ENCODE measurements around the gene RAPGEF3.

RAPGEF3 gene

GRCh38 chr12:47758834-47759690, at the start of gene RAPGEF3:
Gene RAPGEF3, minus strand, starts transcription at chr12:47758880. Its CDS starts 324 bp downstream, at chr12:47758556.
- peak within 1 kb of the TSS; percentile 61 for H3K4me3 ChIP-seq (ENCODE audit: control insufficient read depth, low read depth, low read length)
- no peak for DNase-seq (ENCODE audit: low read depth)
- TF ChIP-seq CTCF (IDR thresholded peaks at IDR 0.05; ENCODE audit: control insufficient read depth, insufficient read depth, low read depth, low read length, missing control alignments), result peak; percentile 66

GRCh38 chr12:47808050-47808449, 49.4 kb upstream of the RAPGEF3 start:
- DNase-seq (ENCODE audit: low read depth), result no peak
- TF ChIP-seq CTCF (IDR thresholded peaks at IDR 0.05; ENCODE audit: control insufficient read depth, insufficient read depth, low read depth, low read length, missing control alignments), result no peak
- no peak overlapping the region for H3K4me3 ChIP-seq (ENCODE audit: control insufficient read depth, low read depth, low read length)

- no peak for DNase-seq (ENCODE audit: low read depth)
- H3K4me3 ChIP-seq (ENCODE audit: control insufficient read depth, low read depth, low read length), result no peak overlapping the region
- TF ChIP-seq CTCF (IDR thresholded peaks at IDR 0.05; ENCODE audit: control insufficient read depth, insufficient read depth, low read depth, low read length, missing control alignments), result no peak
These were observed 48.7 kb upstream of the RAPGEF3 start for GRCh38 chr12:47807338-47807737.

GRCh38 chr12:47805417-47805816, 46.7 kb upstream of the RAPGEF3 start:
- no peak for DNase-seq (ENCODE audit: low read depth)
- no peak overlapping the region for H3K4me3 ChIP-seq (ENCODE audit: control insufficient read depth, low read depth, low read length)
- no peak for TF ChIP-seq CTCF (IDR thresholded peaks at IDR 0.05; ENCODE audit: control insufficient read depth, insufficient read depth, low read depth, low read length, missing control alignments)

- no peak for TF ChIP-seq CTCF (IDR thresholded peaks at IDR 0.05; ENCODE audit: control insufficient read depth, insufficient read depth, low read depth, low read length, missing control alignments)
- DNase-seq (ENCODE audit: low read depth), result no peak
- no peak overlapping the region for H3K4me3 ChIP-seq (ENCODE audit: control insufficient read depth, low read depth, low read length)
These were observed 45.5 kb upstream of the RAPGEF3 start for GRCh38 chr12:47804171-47804570.

GRCh38 chr12:47803191-47803875, 44.7 kb upstream of the RAPGEF3 start:
- TF ChIP-seq CTCF (IDR thresholded peaks at IDR 0.05; ENCODE audit: control insufficient read depth, insufficient read depth, low read depth, low read length, missing control alignments), result no peak
- no peak overlapping the region for H3K4me3 ChIP-seq (ENCODE audit: control insufficient read depth, low read depth, low read length)
- no peak for DNase-seq (ENCODE audit: low read depth)
